Left lung (tissue), 10 donors: ENCODE data around the gene KREMEN2. TPM values are rescaled to one million over a fixed set of nuclear protein-coding genes. Genes with fewer than 3 reads are reported as not detected.

ENCODE experiments used
- ATAC-seq: fragments of 200-7000 bp; cut with Tn5 transposase; one replicate; pipeline ENCODE4 v1.9.1; 2020; ENCODE audit warnings: moderate library complexity
- DNase-seq, 4 donors: peaks; one replicate each; pipeline ENCODE4 v3.0.0-alpha.2; 2013 to 2020
- H3K27ac ChIP-seq, 2 donors: fragments of 200-600 bp; sonication (generic) in 1 of 2; one replicate each; pipeline versions ENCODE4 v1.5.0 to v1.8.0; 2020 to 2021
- H3K27me3 ChIP-seq, 2 donors: fragments of 200-600 bp; sonication (generic) in 1 of 2; one replicate each; pipeline versions ENCODE4 v1.5.0 to v1.8.0; 2020 to 2021
- H3K36me3 ChIP-seq, 2 donors: fragments of 200-600 bp; sonication (generic) in 1 of 2; one replicate each; pipeline versions ENCODE4 v1.5.0 to v1.8.0; 2020 to 2021
- H3K4me1 ChIP-seq, 2 donors: fragments of 200-600 bp; one replicate each; pipeline ENCODE4 v1.8.0; 2021
- H3K4me3 ChIP-seq, 2 donors: fragments of 200-600 bp; sonication (generic) in 1 of 2; one replicate each; pipeline versions ENCODE4 v1.5.0 to v1.8.0; 2020 to 2021; ENCODE audit warnings: mild to moderate bottlenecking in 1 of 2
- H3K9me3 ChIP-seq, 2 donors: fragments of 200-600 bp; sonication (generic) in 1 of 2; one replicate each; pipeline versions ENCODE4 v1.5.0 to v1.8.0; 2020 to 2021
- intact Hi-C, 2 donors: fragments of 100-400 bp; cut with DNase I; formaldehyde crosslinking; loops; one replicate each; pipeline versions ENCODE4 v1.11.2 to v1.14.2; 2022
- polyA plus RNA-seq, 6 donors: library from polyadenylated mRNA; unstranded; fragments of 120-200 nt; gene quantifications; one replicate each; pipeline ENCODE4 v1.2.1, GENCODE V29; 2013; ENCODE audit not compliant: insufficient read length in 6 of 6
- total RNA-seq, 2 donors: library from RNA; stranded (reverse); fragmentation: NEBNext Ultra II Directional; extraction: Animal tissue kit (Norgen Biotek cat#: 25700); gene quantifications; one replicate each; pipeline ENCODE4 v1.2.1, GENCODE V29; 2021
- TF ChIP-seq, protein P1 (sequence below), 2 donors: fragments of 200-600 bp; sonication (generic) in 1 of 2; IDR thresholded peaks; one replicate each; pipeline versions ENCODE4 v1.5.0 to v1.8.0; 2021; ENCODE audit warnings: antibody characterized with exemption in 2 of 2
- donor health status: DM: no; HTN: yes; CAD: no.
- donor health status: DM: no; HTN: no; CAD: no.

Gene KREMEN2
- total and polyA plus RNA-seq, 8 donors: 0.17 to 0.36 (median 0.20) TPM; not detected in 3

- TF ChIP-seq, protein P1, sequence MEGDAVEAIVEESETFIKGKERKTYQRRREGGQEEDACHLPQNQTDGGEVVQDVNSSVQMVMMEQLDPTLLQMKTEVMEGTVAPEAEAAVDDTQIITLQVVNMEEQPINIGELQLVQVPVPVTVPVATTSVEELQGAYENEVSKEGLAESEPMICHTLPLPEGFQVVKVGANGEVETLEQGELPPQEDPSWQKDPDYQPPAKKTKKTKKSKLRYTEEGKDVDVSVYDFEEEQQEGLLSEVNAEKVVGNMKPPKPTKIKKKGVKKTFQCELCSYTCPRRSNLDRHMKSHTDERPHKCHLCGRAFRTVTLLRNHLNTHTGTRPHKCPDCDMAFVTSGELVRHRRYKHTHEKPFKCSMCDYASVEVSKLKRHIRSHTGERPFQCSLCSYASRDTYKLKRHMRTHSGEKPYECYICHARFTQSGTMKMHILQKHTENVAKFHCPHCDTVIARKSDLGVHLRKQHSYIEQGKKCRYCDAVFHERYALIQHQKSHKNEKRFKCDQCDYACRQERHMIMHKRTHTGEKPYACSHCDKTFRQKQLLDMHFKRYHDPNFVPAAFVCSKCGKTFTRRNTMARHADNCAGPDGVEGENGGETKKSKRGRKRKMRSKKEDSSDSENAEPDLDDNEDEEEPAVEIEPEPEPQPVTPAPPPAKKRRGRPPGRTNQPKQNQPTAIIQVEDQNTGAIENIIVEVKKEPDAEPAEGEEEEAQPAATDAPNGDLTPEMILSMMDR (IDR thresholded peaks at IDR 0.05): no peak
- Histone ChIP-seq H3K27ac (no peak overlapping the region), H3K4me1 (no peaks in the 10 kb centered on the region), H3K27me3 (no peaks in the 10 kb centered on the region), H3K4me3 (no peak overlapping the region), H3K36me3 (peaks cover 0 to 84% of the 10 kb centered on the region in 2 donors), H3K9me3 (no peaks in the 10 kb centered on the region)
- no peak for ATAC-seq
- intact Hi-C loops: no loop called here
- DNase-seq: no peak
These were observed 30.4 kb upstream of the KREMEN2 start for GRCh38 chr16:2933701-2934100.

DNA sequence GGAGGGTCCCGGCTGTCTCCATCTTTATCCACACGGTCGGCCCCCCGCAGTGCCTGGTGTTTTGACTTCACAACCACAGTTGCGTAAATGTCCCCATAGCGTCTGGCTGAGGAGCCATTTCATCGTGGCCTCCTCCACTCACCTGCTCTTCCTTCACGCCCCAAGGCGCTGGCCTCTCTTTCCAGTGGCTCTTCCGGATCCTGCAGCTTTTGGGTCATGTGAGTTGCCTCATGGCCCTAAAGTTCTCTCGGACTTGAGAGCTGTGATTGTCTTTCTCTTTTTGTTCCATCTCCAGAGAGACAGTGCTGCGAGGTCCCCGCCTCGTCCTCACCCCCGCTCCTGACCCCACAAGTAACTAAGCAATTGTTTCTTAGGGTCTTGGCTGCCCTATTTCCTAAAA, 29.6 kb upstream of the KREMEN2 start:
- peaks cover 0 to 90% of the 10 kb centered on the region in 2 donors for H3K36me3 ChIP-seq
- H3K27ac ChIP-seq: no peak overlapping the region
- H3K27me3 ChIP-seq: no peaks in the 10 kb centered on the region
- intact Hi-C loops: no loop called here
- H3K9me3 ChIP-seq: no peaks in the 10 kb centered on the region
- no peaks in the 10 kb centered on the region for H3K4me1 ChIP-seq
- ATAC-seq (no peak), DNase-seq (no peak)
- no peak overlapping the region for H3K4me3 ChIP-seq
- TF ChIP-seq, protein P1 (IDR thresholded peaks at IDR 0.05): no peak

- H3K4me1 ChIP-seq: no peaks in the 10 kb centered on the region
- no peaks in the 10 kb centered on the region for H3K9me3 ChIP-seq
- no peak overlapping the region for H3K27ac ChIP-seq
- no peak for ATAC-seq
- TF ChIP-seq, protein P1 (IDR thresholded peaks at IDR 0.05): no peak
- H3K4me3 ChIP-seq: no peak overlapping the region
- H3K27me3 ChIP-seq: no peaks in the 10 kb centered on the region
- DNase-seq: no peak
- peaks cover 0 to 92% of the 10 kb centered on the region in 2 donors for H3K36me3 ChIP-seq
- intact Hi-C loops: no loop called here
These were observed 27.6 kb upstream of the KREMEN2 start for GRCh38 chr16:2936436-2937011.

GRCh38 chr16:2937170-2937569, 26.9 kb upstream of the KREMEN2 start:
- DNase-seq: no peak
- intact Hi-C loops: no loop called here
- ATAC-seq: no peak
- Histone ChIP-seq H3K4me1 (no peaks in the 10 kb centered on the region), H3K9me3 (no peaks in the 10 kb centered on the region), H3K4me3 (no peak overlapping the region), H3K27me3 (no peaks in the 10 kb centered on the region), H3K27ac (no peak overlapping the region), H3K36me3 (peaks cover 0 to 98% of the 10 kb centered on the region in 2 donors)
- TF ChIP-seq, protein P1 (IDR thresholded peaks at IDR 0.05): no peak

DNA sequence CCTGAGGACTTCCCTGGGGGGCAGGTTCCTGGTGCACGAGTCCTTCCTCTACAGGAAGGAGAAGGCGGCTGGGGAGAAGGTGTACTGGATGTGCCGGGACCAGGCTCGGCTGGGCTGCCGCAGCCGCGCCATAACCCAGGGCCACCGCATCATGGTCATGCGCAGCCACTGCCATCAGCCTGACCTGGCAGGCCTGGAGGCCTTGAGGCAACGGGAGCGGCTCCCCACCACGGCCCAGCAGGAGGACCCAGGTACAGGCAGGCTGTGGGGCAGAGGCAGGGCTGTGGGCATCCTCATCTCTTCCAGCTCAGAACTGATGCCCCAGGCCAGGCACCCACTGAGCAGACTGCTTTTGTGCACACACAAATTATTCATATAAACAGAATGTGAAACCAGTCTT, 25.9 kb upstream of the KREMEN2 start:
- TF ChIP-seq, protein P1 (IDR thresholded peaks at IDR 0.05): no peak
- Histone ChIP-seq H3K36me3 (peaks cover 0 to 98% of the 10 kb centered on the region in 2 donors), H3K27ac (no peak overlapping the region), H3K4me1 (no peaks in the 10 kb centered on the region), H3K27me3 (no peaks in the 10 kb centered on the region), H3K4me3 (no peak overlapping the region), H3K9me3 (no peaks in the 10 kb centered on the region)
- intact Hi-C loops: no loop called here
- DNase-seq (no peak), ATAC-seq (no peak)
